ENCODE data around the gene PIP4K2A. TPM values are rescaled to one million over a fixed set of nuclear protein-coding genes. Genes with fewer than 3 reads are reported as not detected.
"Not testable (repeated sequence)": the region's sequence is repeated elsewhere in the genome, so short reads cannot be mapped to it uniquely, and the experiment has no call there.

PIP4K2A gene
- total and polyA plus RNA-seq, 2 experiments from 2014 or later, result 16.5 to 31.1 TPM

GRCh38 chr10:22527520-22527919 is 186.9 kb downstream of the PIP4K2A start:
- no peak overlapping the region for H3K27ac ChIP-seq
- H3K9me3 ChIP-seq (ENCODE audit: low read depth), result no peaks in the 10 kb centered on the region
- no peaks in the 10 kb centered on the region for H3K27me3 ChIP-seq
- H3K4me3 ChIP-seq, result no peak overlapping the region
- TF ChIP-seq CTCF (IDR thresholded peaks at IDR 0.05; ENCODE audit: poor library complexity) (no peak), EZH2phosphoT487 (IDR thresholded peaks at IDR 0.05; ENCODE audit: low read depth, severe bottlenecking, unreplicated experiment) (no peak), EZH2 (IDR thresholded peaks at IDR 0.05; ENCODE audit: borderline replicate concordance) (no peak)
- no peaks in the 10 kb centered on the region for H3K9me2 ChIP-seq (replicated peaks; ENCODE audit: insufficient read depth)
- H3K4me2 ChIP-seq, result no peak overlapping the region
- no peaks in the 10 kb centered on the region for H3K79me2 ChIP-seq
- H3K4me1 ChIP-seq (ENCODE audit: insufficient read depth), result no peaks in the 10 kb centered on the region
- 92% methylated on average over 2 of the region's 2 CpGs for WGBS (ENCODE audit: low lambda C conversion rate, missing lambda C conversion rate)
- no peaks in the 10 kb centered on the region for H4K20me1 ChIP-seq (ENCODE audit: insufficient read depth, poor library complexity, severe bottlenecking)
- no peak overlapping the region for H2AFZ ChIP-seq
- H3K36me3 ChIP-seq (replicated peaks; ENCODE audit: insufficient read depth, low read depth), result no peaks in the 10 kb centered on the region
- no peak for DNase-seq (ENCODE audit: low spot score)

- DNase-seq (ENCODE audit: low spot score); H3K4me1 ChIP-seq (ENCODE audit: insufficient read depth); H3K36me3 ChIP-seq (replicated peaks; ENCODE audit: insufficient read depth, low read depth); H3K9me3 ChIP-seq (ENCODE audit: low read depth); H3K4me2 ChIP-seq; H2AFZ ChIP-seq; H3K4me3 ChIP-seq; H3K9me2 ChIP-seq (replicated peaks; ENCODE audit: insufficient read depth); H4K20me1 ChIP-seq (ENCODE audit: insufficient read depth, poor library complexity, severe bottlenecking); H3K27me3 ChIP-seq; H3K79me2 ChIP-seq; H3K27ac ChIP-seq: not testable (repeated sequence)
These were observed 190.0 kb downstream of the PIP4K2A start for GRCh38 chr10:22524333-22524732.

- not testable (repeated sequence) for H2AFZ ChIP-seq; H3K79me2 ChIP-seq; H3K27me3 ChIP-seq; H4K20me1 ChIP-seq (ENCODE audit: insufficient read depth, poor library complexity, severe bottlenecking); DNase-seq (ENCODE audit: low spot score); H3K4me3 ChIP-seq; H3K4me2 ChIP-seq; H3K36me3 ChIP-seq (replicated peaks; ENCODE audit: insufficient read depth, low read depth); H3K9me2 ChIP-seq (replicated peaks; ENCODE audit: insufficient read depth); H3K9me3 ChIP-seq (ENCODE audit: low read depth); H3K4me1 ChIP-seq (ENCODE audit: insufficient read depth); H3K27ac ChIP-seq
These were observed 193.7 kb downstream of the PIP4K2A start for GRCh38 chr10:22520645-22521044.

GRCh38 chr10:22518167-22518724 is 196.1 kb downstream of the PIP4K2A start:
- no peak for DNase-seq (ENCODE audit: low spot score)
- Histone ChIP-seq H3K4me2 (no peak overlapping the region), H3K36me3 (replicated peaks; ENCODE audit: insufficient read depth, low read depth) (no peaks in the 10 kb centered on the region), H3K4me1 (ENCODE audit: insufficient read depth) (no peaks in the 10 kb centered on the region), H3K79me2 (no peaks in the 10 kb centered on the region), H3K9me2 (replicated peaks; ENCODE audit: insufficient read depth) (no peaks in the 10 kb centered on the region), H3K27me3 (peaks cover 3% of the 10 kb centered on the region), H3K27ac (no peak overlapping the region), H4K20me1 (ENCODE audit: insufficient read depth, poor library complexity, severe bottlenecking) (no peaks in the 10 kb centered on the region), H3K9me3 (ENCODE audit: low read depth) (no peaks in the 10 kb centered on the region), H2AFZ (no peak overlapping the region), H3K4me3 (no peak overlapping the region)
- WGBS (ENCODE audit: low lambda C conversion rate, missing lambda C conversion rate), result 83% methylated on average over 3 of the region's 3 CpGs
- TF ChIP-seq CTCF (IDR thresholded peaks at IDR 0.05; ENCODE audit: poor library complexity) (no peak), EZH2phosphoT487 (IDR thresholded peaks at IDR 0.05; ENCODE audit: low read depth, severe bottlenecking, unreplicated experiment) (no peak), EZH2 (IDR thresholded peaks at IDR 0.05; ENCODE audit: borderline replicate concordance) (no peak)

GRCh38 chr10:22515009-22515408 is 199.4 kb downstream of the PIP4K2A start:
- H3K4me1 ChIP-seq (ENCODE audit: insufficient read depth), result no peaks in the 10 kb centered on the region
- 69% methylated on average over 3 of the region's 3 CpGs for WGBS (ENCODE audit: low lambda C conversion rate, missing lambda C conversion rate)
- H3K27ac ChIP-seq, result no peak overlapping the region
- H3K36me3 ChIP-seq (replicated peaks; ENCODE audit: insufficient read depth, low read depth), result no peaks in the 10 kb centered on the region
- DNase-seq (ENCODE audit: low spot score), result no peak
- H3K9me3 ChIP-seq (ENCODE audit: low read depth), result no peaks in the 10 kb centered on the region
- no peaks in the 10 kb centered on the region for H4K20me1 ChIP-seq (ENCODE audit: insufficient read depth, poor library complexity, severe bottlenecking)
- TF ChIP-seq CTCF (IDR thresholded peaks at IDR 0.05; ENCODE audit: poor library complexity) (no peak), EZH2 (IDR thresholded peaks at IDR 0.05; ENCODE audit: borderline replicate concordance) (no peak), EZH2phosphoT487 (IDR thresholded peaks at IDR 0.05; ENCODE audit: low read depth, severe bottlenecking, unreplicated experiment) (no peak)
- no peak overlapping the region for H2AFZ ChIP-seq
- peaks cover 3% of the 10 kb centered on the region for H3K27me3 ChIP-seq
- H3K9me2 ChIP-seq (replicated peaks; ENCODE audit: insufficient read depth), result no peaks in the 10 kb centered on the region
- H3K4me3 ChIP-seq, result no peak overlapping the region
- no peak overlapping the region for H3K4me2 ChIP-seq
- H3K79me2 ChIP-seq, result no peaks in the 10 kb centered on the region

GRCh38 chr10:22514414-22514758 is 200.0 kb downstream of the PIP4K2A start:
- H3K9me3 ChIP-seq (ENCODE audit: low read depth); DNase-seq (ENCODE audit: low spot score); H4K20me1 ChIP-seq (ENCODE audit: insufficient read depth, poor library complexity, severe bottlenecking); H3K4me1 ChIP-seq (ENCODE audit: insufficient read depth); H3K27ac ChIP-seq; H3K36me3 ChIP-seq (replicated peaks; ENCODE audit: insufficient read depth, low read depth); H3K9me2 ChIP-seq (replicated peaks; ENCODE audit: insufficient read depth); H3K4me3 ChIP-seq; H3K79me2 ChIP-seq; H3K27me3 ChIP-seq: not testable (repeated sequence)
- Histone ChIP-seq H3K4me2 (peak overlapping the region; percentile 75), H2AFZ (peak overlapping the region; percentile 69)
- WGBS (ENCODE audit: low lambda C conversion rate, missing lambda C conversion rate), result 97% methylated on average over 3 of the region's 3 CpGs
